H1 (cell line): ENCODE data around the gene BMF. TPM values are rescaled to one million over a fixed set of nuclear protein-coding genes. Genes with fewer than 3 reads are reported as not detected.

Experiments
- CTCF ChIA-PET: fragments of 300-600 bp; sonication (Branson Sonifier 250); formaldehyde crosslinking; loops from one replicate; lab custom pipeline; 2021; ENCODE audit not compliant: partially characterized antibody; lab: Charles Lee
- POLR2A ChIA-PET: fragments of 300-600 bp; sonication (Branson Sonifier 250); formaldehyde crosslinking; loops from one replicate; lab custom pipeline; 2021; ENCODE audit warnings: inconsistent platforms; ENCODE audit not compliant: partially characterized antibody; lab: Charles Lee
- DNase-seq, 2 experiments: peaks; one replicate each; pipeline versions ENCODE4 v3.0.0 to v3.0.0-alpha.2; 2010 to 2022; ENCODE audit warnings: low spot score in 2 of 2, low read depth in 1 of 2, mixed read lengths in 1 of 2
- FAIRE-seq: peaks from 2 replicates; lab custom pipeline; 2011; peaks lifted over from hg19 to GRCh38; lab: Jason Lieb, UNC
- H2AFZ ChIP-seq: 2 replicates; pipeline ENCODE4 v1.8.1; 2012; ENCODE audit warnings: low read length, inconsistent platforms
- H2AK5ac ChIP-seq: 2 replicates; pipeline ENCODE4 v1.6.1; 2013; ENCODE audit warnings: low read depth, low read length
- H2BK120ac ChIP-seq: replicated peaks from 2 replicates; pipeline ENCODE3; 2013; ENCODE audit warnings: low read depth, low read length, inconsistent platforms
- H2BK12ac ChIP-seq: 2 replicates; pipeline ENCODE4 v1.6.1; 2013; ENCODE audit warnings: low read depth, low read length
- H2BK15ac ChIP-seq: 2 replicates; pipeline ENCODE4 v1.6.1; 2013; ENCODE audit warnings: low read length
- H2BK20ac ChIP-seq: 2 replicates; pipeline ENCODE4 v1.6.1; 2013; ENCODE audit warnings: low read length
- H2BK5ac ChIP-seq: 2 replicates; pipeline ENCODE4 v1.6.1; 2013; ENCODE audit warnings: low read depth, low read length
- H3K14ac ChIP-seq: 2 replicates; pipeline ENCODE4 v1.6.1; 2013; ENCODE audit warnings: inconsistent platforms; ENCODE audit not compliant: insufficient read length
- H3K18ac ChIP-seq: 2 replicates; pipeline ENCODE4 v1.6.1; 2013; ENCODE audit warnings: low read length; ENCODE audit errors: extremely low read depth
- H3K23ac ChIP-seq: 2 replicates; pipeline ENCODE4 v1.6.1; 2013; ENCODE audit warnings: inconsistent platforms; ENCODE audit not compliant: insufficient read length
- H3K23me2 ChIP-seq: 2 replicates; pipeline ENCODE4 v1.6.1; 2013; ENCODE audit warnings: low read depth, low read length
- H3K27ac ChIP-seq: 2 replicates; pipeline ENCODE4 v1.6.1; 2011; ENCODE audit warnings: low read depth, low read length, inconsistent platforms
- H3K27me3 ChIP-seq, 4 experiments: replicated peaks in 1 of 4; 1 replicate in 1 of 4; 2 replicates in 3 of 4; pipeline versions ENCODE4 v1.6.1 to v1.8.1; 2011 to 2013; ENCODE audit warnings: low read length in 3 of 4, mild to moderate bottlenecking in 3 of 4, inconsistent platforms in 2 of 4, mixed read lengths in 2 of 4, moderate library complexity in 1 of 4; ENCODE audit not compliant: control insufficient read depth in 3 of 4, insufficient read depth in 3 of 4; ENCODE audit errors: extremely low read depth in 1 of 4
- H3K36me3 ChIP-seq, 4 experiments: 2 replicates each; pipeline versions ENCODE4 v1.6.1 to v1.8.1; 2011 to 2013; ENCODE audit warnings: mild to moderate bottlenecking in 4 of 4, low read length in 3 of 4, moderate library complexity in 2 of 4, control low read depth in 1 of 4, inconsistent platforms in 1 of 4; ENCODE audit not compliant: insufficient read depth in 4 of 4, control insufficient read depth in 2 of 4
- H3K4ac ChIP-seq: replicated peaks from 2 replicates; pipeline ENCODE3; 2013; ENCODE audit warnings: low read length, low read depth, mixed read lengths, inconsistent platforms; ENCODE audit not compliant: insufficient read length
- H3K4me1 ChIP-seq, 4 experiments: replicated peaks in 1 of 4; 1 replicate in 1 of 4; 2 replicates in 3 of 4; pipeline versions ENCODE4 v1.6.1 to v1.8.1; 2011 to 2013; ENCODE audit warnings: low read length in 3 of 4, inconsistent platforms in 2 of 4, mixed read lengths in 1 of 4; ENCODE audit not compliant: insufficient read depth in 4 of 4, control insufficient read depth in 3 of 4
- H3K4me2 ChIP-seq, 2 experiments: 2 replicates each; pipeline versions ENCODE4 v1.6.1 to v1.8.1; 2011 to 2013; ENCODE audit warnings: low read depth in 2 of 2, low read length in 2 of 2, control low read depth in 1 of 2, inconsistent platforms in 1 of 2, mild to moderate bottlenecking in 1 of 2; ENCODE audit not compliant: insufficient read depth in 1 of 2
- H3K4me3 ChIP-seq, 4 experiments: fragments of 200-600, 300-600 bp in 1 of 4; sonication (generic), shearing (Covaris generic), sonication (Bioruptor Twin) in 1 of 4; 2 replicates each; pipeline versions ENCODE4 v1.5.1 to v1.8.1; 2011 to 2016; ENCODE audit warnings: low read length in 4 of 4, low read depth in 3 of 4, control low read depth in 2 of 4, inconsistent platforms in 2 of 4, mild to moderate bottlenecking in 2 of 4, mixed read lengths in 1 of 4, moderate library complexity in 1 of 4; ENCODE audit not compliant: insufficient read depth in 2 of 4; ENCODE audit errors: extremely low read depth in 1 of 4
- H3K56ac ChIP-seq: replicated peaks from 2 replicates; pipeline ENCODE3; 2013; ENCODE audit warnings: low read depth, mild to moderate bottlenecking, mixed read lengths, low read length, inconsistent platforms; ENCODE audit not compliant: insufficient read length
- H3K79me1 ChIP-seq: 2 replicates; pipeline ENCODE4 v1.6.1; 2013; ENCODE audit warnings: low read depth, low read length, control low read depth
- H3K79me2 ChIP-seq, 2 experiments: 2 replicates each; pipeline versions ENCODE4 v1.6.1 to v1.8.1; 2012 to 2013; ENCODE audit warnings: low read length in 2 of 2, mild to moderate bottlenecking in 2 of 2, inconsistent platforms in 1 of 2; ENCODE audit not compliant: insufficient read depth in 2 of 2, control insufficient read depth in 1 of 2
- H3K9ac ChIP-seq, 4 experiments: replicated peaks in 1 of 4; 1 replicate in 1 of 4; 2 replicates in 3 of 4; pipeline versions ENCODE4 v1.6.1 to v1.8.1; 2011 to 2013; ENCODE audit warnings: low read depth in 3 of 4, low read length in 3 of 4, control low read depth in 2 of 4, mild to moderate bottlenecking in 2 of 4, moderate library complexity in 2 of 4, inconsistent platforms in 1 of 4; ENCODE audit errors: extremely low read depth in 1 of 4
- H3K9me3 ChIP-seq, 2 experiments: 2 replicates each; pipeline versions ENCODE4 v1.6.1 to v1.8.1; 2012 to 2013; ENCODE audit warnings: mild to moderate bottlenecking in 2 of 2, moderate library complexity in 2 of 2, control low read depth in 1 of 2, inconsistent platforms in 1 of 2, low read depth in 1 of 2, low read length in 1 of 2, mixed read lengths in 1 of 2; ENCODE audit not compliant: insufficient read depth in 2 of 2
- H4K20me1 ChIP-seq, 2 experiments: replicated peaks in 1 of 2; 2 replicates each; pipeline versions ENCODE3 to v1.8.1; 2011 to 2013; ENCODE audit warnings: inconsistent platforms in 2 of 2, low read length in 2 of 2, mild to moderate bottlenecking in 1 of 2; ENCODE audit not compliant: insufficient read depth in 2 of 2, control insufficient read depth in 1 of 2
- H4K5ac ChIP-seq: 2 replicates; pipeline ENCODE4 v1.6.1; 2013; ENCODE audit warnings: low read length, low read depth, mixed read lengths, inconsistent platforms; ENCODE audit not compliant: insufficient read length
- H4K8ac ChIP-seq: 2 replicates; pipeline ENCODE4 v1.8.0; 2013; ENCODE audit warnings: mild to moderate bottlenecking, moderate library complexity, low read length, inconsistent platforms; ENCODE audit not compliant: insufficient read depth; ENCODE audit errors: extremely low read depth
- H4K91ac ChIP-seq: replicated peaks from 2 replicates; pipeline ENCODE3; 2013; ENCODE audit warnings: low read length, mixed read lengths, inconsistent platforms; ENCODE audit not compliant: insufficient read length
- HDAC2 ChIP-seq, 2 experiments: fragments of 300-600 bp in 1 of 2; sonication (generic) in 1 of 2; IDR thresholded peaks; 2 replicates each; pipeline ENCODE4 v1.6.1; 2011 to 2012; ENCODE audit warnings: low read depth in 2 of 2, low read length in 2 of 2, mild to moderate bottlenecking in 2 of 2, moderate library complexity in 2 of 2, borderline replicate concordance in 1 of 2, inconsistent platforms in 1 of 2
- JUN ChIP-seq: IDR thresholded peaks from 2 replicates; pipeline ENCODE4 v1.6.1; 2011; ENCODE audit warnings: low read depth, mild to moderate bottlenecking, improper control_type of control experiment, low read length
- JUND ChIP-seq: IDR thresholded peaks from 2 replicates; pipeline ENCODE4 v1.6.1; 2011; ENCODE audit warnings: mild to moderate bottlenecking, improper control_type of control experiment, low read length
- MAX ChIP-seq: IDR thresholded peaks from 2 replicates; pipeline ENCODE4 v1.6.1; 2012; ENCODE audit warnings: inconsistent platforms
- NRF1 ChIP-seq: IDR thresholded peaks from 2 replicates; pipeline ENCODE4 v1.6.1; 2011; ENCODE audit warnings: mild to moderate bottlenecking, low read depth, low read length, improper control_type of control experiment
- SIN3A ChIP-seq, 2 experiments: IDR thresholded peaks in 1 of 2; conservative IDR thresholded peaks in 1 of 2; 2 replicates each; pipeline ENCODE4 v1.6.1; 2011 to 2012; ENCODE audit warnings: low read length in 2 of 2, improper control_type of control experiment in 1 of 2, low read depth in 1 of 2, mild to moderate bottlenecking in 1 of 2
- TAF1 ChIP-seq: IDR thresholded peaks from 2 replicates; pipeline ENCODE4 v1.6.1; 2011; ENCODE audit warnings: mild to moderate bottlenecking, low read depth, low read length
- ZNF274 ChIP-seq: IDR thresholded peaks from 2 replicates; pipeline ENCODE4 v1.7.0; 2012; ENCODE audit warnings: low read length, borderline replicate concordance; ENCODE audit errors: extremely low read depth
- WGBS, 2 experiments: shearing (Covaris generic) in 1 of 2; methylation state at CpG; one replicate each; pipeline versions ENCODE4 v1.1.6 to v1.1.7; 2013 to 2015; ENCODE audit warnings: low lambda C conversion rate in 2 of 2, mixed read lengths in 2 of 2, inconsistent platforms in 1 of 2, low coverage in 1 of 2, missing lambda C conversion rate in 1 of 2; ENCODE audit not compliant: insufficient replicate concordance in 2 of 2, insufficient coverage in 1 of 2, insufficient read length in 1 of 2; ENCODE audit errors: extremely low coverage in 1 of 2, missing lambda C conversion rate in 1 of 2; 5-methylcytosine and 5-hydroxymethylcytosine counted together
- polyA plus RNA-seq, 7 experiments: library from polyadenylated mRNA; depleted of rRNA in 3 of 7; stranded (reverse) in 5 of 7; unstranded in 2 of 7; fragments of >200 nt in 5 of 7; fragments of 200-250 nt in 2 of 7; gene quantifications; 1 replicate in 5 of 7; 2 replicates in 1 of 7; 4 replicates in 1 of 7; pipeline versions ENCODE4 v1.2.1 to v1.2.3, GENCODE V29; 2011 to 2013; ENCODE audit warnings: missing spikeins in 2 of 7, mixed read lengths in 2 of 7
- total RNA-seq: library from RNA; stranded (reverse); fragmentation: NEBNext Ultra II Directional; extraction: Animal tissue kit (Norgen Biotek cat#: 25700); gene quantifications from 2 replicates; pipeline ENCODE4 v1.2.1, GENCODE V29; 2021

BMF gene
- total and polyA plus RNA-seq, 2 of the 8 experiments (the other 6 are each of a cell fraction or from before 2014, with no cell fraction given) = 21.2 to 24.2 TPM

GRCh38 chr15:40098489-40099261 is 10.0 kb downstream of the BMF start:
- Histone ChIP-seq H3K4me2 (peak overlapping the region in 1 of 2 experiments; percentile 26; a peak in 2 of 4 replicates), H3K23me2 (no peaks in the 10 kb centered on the region; the same call in 1 of the 2 replicates), H3K56ac (no peak overlapping the region), H3K27me3 (no peaks in the 10 kb centered on the region), H2AK5ac (0 out of 2 replicates have a peak overlapping the region, but pooled peaks have one; percentile 41), H4K91ac (peak overlapping the region; percentile 50), H3K79me2 (no peaks in the 10 kb centered on the region), H3K79me1 (no peaks in the 10 kb centered on the region; the same call in 1 of the 2 replicates), H3K14ac (no peak overlapping the region), H3K23ac (no peak overlapping the region), H2BK5ac (no peak overlapping the region; the same call in 1 of the 2 replicates), H4K20me1 (peaks cover 0 to under 1% of the 10 kb centered on the region in 2 experiments), H3K4me3 (no peak overlapping the region), H3K4ac (no peak overlapping the region), H3K18ac (no peak overlapping the region), H3K36me3 (peaks cover 0 to 9% (median 2%) of the 10 kb centered on the region in 4 experiments; a peak in 4 of 8 replicates), H3K9ac (no peak overlapping the region), H2BK20ac (no peak overlapping the region), H2BK12ac (no peak overlapping the region), H3K9me3 (no peaks in the 10 kb centered on the region), H2BK15ac (no peak overlapping the region), H4K8ac (no peak overlapping the region), H3K4me1 (peaks cover 18 to 38% (median 29%) of the 10 kb centered on the region in 4 experiments), H4K5ac (no peak overlapping the region), H3K27ac (no peak overlapping the region), H2AFZ (no peak overlapping the region), H2BK120ac (no peak overlapping the region)
- 77% methylated on average over 12 of the region's 12 CpGs; no CpG with 5 or more reads in 1 of the 2 experiments for WGBS, 2 experiments
- FAIRE-seq = no peak
- CTCF ChIA-PET = interaction anchor here (0.7 to 23.9 kb wide), 12 partner anchors 10 to 185 kb away, joined by 3 to 406 read pairs (median 6); partner anchors contain the start of genes BMF and SRP14
- no peak for TF ChIP-seq NRF1
- peak; percentile 72 for TF ChIP-seq JUND
- no peak for TF ChIP-seq TAF1
- no peak for TF ChIP-seq HDAC2 (IDR thresholded peaks at IDR 0.05; ENCODE audit: borderline replicate concordance in 1 of 2, low read depth in 2 of 2, low read length in 2 of 2)
- TF ChIP-seq SIN3A (conservative IDR thresholded peaks at IDR 0.05 in 1 of 2, IDR thresholded peaks at IDR 0.05 in 1 of 2; ENCODE audit: low read depth in 1 of 2, low read length in 2 of 2) = no peak
- no peak for TF ChIP-seq MAX
- TF ChIP-seq ZNF274 = no peak
- no peak for TF ChIP-seq JUN
- POLR2A ChIA-PET = interaction anchor here (0.7 to 3.4 kb wide), 12 partner anchors 8 to 102 kb away, joined by 3 to 25 read pairs (median 4); partner anchors contain the start of gene BMF
- DNase-seq = no peak
